Activated CD8-positive, alpha-beta memory T cell treated with anti-CD3 and anti-CD28 coated beads, Interleukin-2, amount 10 ng/mL, durations not matched to agents 7 days and 5 days (primary cell): ENCODE data around the gene STT3B. TPM values are rescaled to one million over a fixed set of nuclear protein-coding genes. Genes with fewer than 3 reads are reported as not detected.
A peak's percentile ranks its signal among the peaks of the same experiment; 100 is the strongest.
"Not testable (repeated sequence)": the region's sequence is repeated elsewhere in the genome, so short reads cannot be mapped to it uniquely, and the experiment has no call there.

Experiments
- ATAC-seq: fragments of 150-1000 bp; cut with Tn5 transposase; one replicate; pipeline ENCODE4 v1.10.0; 2021; ENCODE audit warnings: moderate library complexity
- CTCF ChIA-PET: fragments of 350-600 bp; sonication (Branson Sonifier 250); formaldehyde crosslinking; loops from one replicate; lab custom pipeline; 2021; ENCODE audit warnings: antibody characterized with exemption; lab: Charles Lee
- DNase-seq: peaks from one replicate; pipeline ENCODE4 v3.0.0-alpha.2; 2020
- H3K27ac Mint-ChIP-seq: one replicate; pipeline ENCODE4 v1.8.0; 2021; ENCODE audit warnings: mild to moderate bottlenecking, mixed read lengths
- H3K27me3 Mint-ChIP-seq: one replicate; pipeline ENCODE4 v1.8.0; 2021; ENCODE audit warnings: mixed read lengths
- H3K36me3 Mint-ChIP-seq: one replicate; pipeline ENCODE4 v1.8.0; 2021; ENCODE audit warnings: mild to moderate bottlenecking, mixed read lengths
- H3K4me1 Mint-ChIP-seq: one replicate; pipeline ENCODE4 v1.8.0; 2021; ENCODE audit warnings: mixed read lengths
- H3K4me3 Mint-ChIP-seq: one replicate; pipeline ENCODE4 v1.8.0; 2021; ENCODE audit warnings: mild to moderate bottlenecking, moderate library complexity, mixed read lengths
- H3K9me3 Mint-ChIP-seq: one replicate; pipeline ENCODE4 v1.8.0; 2022; ENCODE audit warnings: low read depth, mixed read lengths
- total RNA-seq, 2 experiments: library from RNA; stranded (reverse); gene quantifications; one replicate each; pipeline ENCODE4 v1.2.3, GENCODE V29; 2021

Gene STT3B
- total RNA-seq, 2 experiments from 2014 or later, result 90.0 to 126 TPM

- Mint-ChIP-seq H3K4me3 (no peak overlapping the region), H3K9me3 (no peaks in the 10 kb centered on the region), H3K27ac (no peak overlapping the region), H3K4me1 (peaks cover 30% of the 10 kb centered on the region), H3K36me3 (no peaks in the 10 kb centered on the region), H3K27me3 (no peaks in the 10 kb centered on the region)
- CTCF ChIA-PET, result no interaction called here
- DNase-seq, result no peak
- no peak for ATAC-seq
These were observed 28.5 kb upstream of the STT3B start for GRCh38 chr3:31504230-31504629.

- Mint-ChIP-seq H3K27me3 (no peaks in the 10 kb centered on the region), H3K4me3 (no peak overlapping the region), H3K27ac (no peak overlapping the region), H3K9me3 (no peaks in the 10 kb centered on the region), H3K36me3 (no peaks in the 10 kb centered on the region), H3K4me1 (peaks cover 34% of the 10 kb centered on the region)
- DNase-seq (no peak), ATAC-seq (no peak)
- CTCF ChIA-PET, result no interaction called here
These were observed 27.2 kb upstream of the STT3B start for GRCh38 chr3:31505371-31506048.

- DNase-seq, H3K4me3 Mint-ChIP-seq, H3K27me3 Mint-ChIP-seq, CTCF ChIA-PET, H3K36me3 Mint-ChIP-seq, H3K27ac Mint-ChIP-seq, ATAC-seq, H3K9me3 Mint-ChIP-seq: not testable (repeated sequence)
- H3K4me1 Mint-ChIP-seq, result peaks cover 34% of the 10 kb centered on the region
These were observed 26.2 kb upstream of the STT3B start for GRCh38 chr3:31506515-31506914.

GRCh38 chr3:31508452-31509146 lies 24.1 kb upstream of the STT3B start:
- no peak for ATAC-seq
- Mint-ChIP-seq H3K27me3 (no peaks in the 10 kb centered on the region), H3K9me3 (no peaks in the 10 kb centered on the region), H3K4me3 (no peak overlapping the region), H3K27ac (no peak overlapping the region), H3K36me3 (no peaks in the 10 kb centered on the region), H3K4me1 (peaks cover 27% of the 10 kb centered on the region)
- CTCF ChIA-PET, result no interaction called here
- no peak for DNase-seq

GRCh38 chr3:31509147-31509728 lies 23.5 kb upstream of the STT3B start:
- Mint-ChIP-seq H3K27ac (no peak overlapping the region), H3K4me1 (peaks cover 27% of the 10 kb centered on the region), H3K27me3 (no peaks in the 10 kb centered on the region), H3K4me3 (no peak overlapping the region), H3K36me3 (no peaks in the 10 kb centered on the region), H3K9me3 (no peaks in the 10 kb centered on the region)
- CTCF ChIA-PET, result no interaction called here
- ATAC-seq, result no peak
- DNase-seq, result no peak

GRCh38 chr3:31514570-31514969 lies 18.2 kb upstream of the STT3B start:
- ATAC-seq (no peak), DNase-seq (no peak)
- Mint-ChIP-seq H3K4me1 (peaks cover under 1% of the 10 kb centered on the region), H3K4me3 (no peak overlapping the region), H3K9me3 (no peaks in the 10 kb centered on the region), H3K27me3 (no peaks in the 10 kb centered on the region), H3K27ac (no peak overlapping the region), H3K36me3 (no peaks in the 10 kb centered on the region)
- CTCF ChIA-PET, result no interaction called here

GRCh38 chr3:31515486-31516284 lies 17.0 kb upstream of the STT3B start:
- CTCF ChIA-PET, result no interaction called here
- Mint-ChIP-seq H3K36me3 (no peaks in the 10 kb centered on the region), H3K27me3 (no peaks in the 10 kb centered on the region), H3K9me3 (no peaks in the 10 kb centered on the region), H3K4me1 (no peaks in the 10 kb centered on the region), H3K4me3 (no peak overlapping the region), H3K27ac (no peak overlapping the region)
- ATAC-seq, result no peak
- no peak for DNase-seq

- CTCF ChIA-PET, result no interaction called here
- ATAC-seq, result no peak
- no peaks in the 10 kb centered on the region for H3K27me3 Mint-ChIP-seq
- H3K27ac Mint-ChIP-seq, result no peak overlapping the region
- no peak for DNase-seq
- peaks cover 5% of the 10 kb centered on the region for H3K4me1 Mint-ChIP-seq
- no peaks in the 10 kb centered on the region for H3K36me3 Mint-ChIP-seq
- H3K9me3 Mint-ChIP-seq, result no peaks in the 10 kb centered on the region
- H3K4me3 Mint-ChIP-seq, result no peak overlapping the region
These were observed 16.0 kb upstream of the STT3B start for GRCh38 chr3:31516757-31517156.

- Mint-ChIP-seq H3K27me3 (no peaks in the 10 kb centered on the region), H3K27ac (peak overlapping the region; percentile 86), H3K4me3 (no peak overlapping the region), H3K4me1 (peaks cover 17% of the 10 kb centered on the region), H3K9me3 (no peaks in the 10 kb centered on the region), H3K36me3 (peaks cover 3% of the 10 kb centered on the region)
- ATAC-seq, result no peak
- CTCF ChIA-PET, result no interaction called here
- DNase-seq, result no peak
These were observed 11.3 kb upstream of the STT3B start for GRCh38 chr3:31521468-31521867.

- CTCF ChIA-PET, result interaction anchor here (0.6 to 1.3 kb wide), 2 partner anchors 10 to 159 kb away, joined by 3 to 11 read pairs; partner anchors contain the start of gene STT3B
- ATAC-seq, result peak; percentile 100
- Mint-ChIP-seq H3K9me3 (no peaks in the 10 kb centered on the region), H3K27me3 (no peaks in the 10 kb centered on the region), H3K4me1 (peaks cover 17% of the 10 kb centered on the region), H3K4me3 (peak overlapping the region; percentile 24), H3K27ac (peak overlapping the region; percentile 86), H3K36me3 (peaks cover 4% of the 10 kb centered on the region)
- DNase-seq, result peak; percentile 52
These were observed 10.6 kb upstream of the STT3B start for GRCh38 chr3:31522152-31522551.

GRCh38 chr3:31523543-31523942 lies 9.2 kb upstream of the STT3B start:
- no peak for DNase-seq
- peaks cover 6% of the 10 kb centered on the region for H3K36me3 Mint-ChIP-seq
- CTCF ChIA-PET, result no interaction called here
- no peaks in the 10 kb centered on the region for H3K9me3 Mint-ChIP-seq
- H3K4me3 Mint-ChIP-seq, result no peak overlapping the region
- no peak overlapping the region for H3K27ac Mint-ChIP-seq
- peaks cover 17% of the 10 kb centered on the region for H3K4me1 Mint-ChIP-seq
- ATAC-seq, result no peak
- no peaks in the 10 kb centered on the region for H3K27me3 Mint-ChIP-seq

- H3K9me3 Mint-ChIP-seq, result no peaks in the 10 kb centered on the region
- H3K4me1 Mint-ChIP-seq, result peaks cover 17% of the 10 kb centered on the region
- no peaks in the 10 kb centered on the region for H3K27me3 Mint-ChIP-seq
- ATAC-seq (no peak), DNase-seq (no peak)
- no peak overlapping the region for H3K4me3 Mint-ChIP-seq
- H3K27ac Mint-ChIP-seq, result no peak overlapping the region
- H3K36me3 Mint-ChIP-seq, result peaks cover 6% of the 10 kb centered on the region
- CTCF ChIA-PET, result no interaction called here
These were observed 7.2 kb upstream of the STT3B start for GRCh38 chr3:31525532-31525931.

GRCh38 chr3:31529421-31529820 lies 3.3 kb upstream of the STT3B start:
- Mint-ChIP-seq H3K36me3 (peaks cover 11% of the 10 kb centered on the region), H3K4me1 (peaks cover 3% of the 10 kb centered on the region), H3K27me3 (no peaks in the 10 kb centered on the region), H3K9me3 (no peaks in the 10 kb centered on the region), H3K4me3 (no peak overlapping the region), H3K27ac (no peak overlapping the region)
- no peak for DNase-seq
- CTCF ChIA-PET, result no interaction called here
- ATAC-seq, result no peak
